ENCODE results near the gene ENOPH1.

The ENOPH1 gene

GRCh38 chr4:82457266-82457665 is 26.9 kb downstream of the ENOPH1 start:
- no peak for TF ChIP-seq CTCF (IDR thresholded peaks at IDR 0.05; ENCODE audit: low read length)
- TF ChIP-seq EZH2 (IDR thresholded peaks at IDR 0.05; ENCODE audit: borderline replicate concordance, low read length): no peak
- Histone ChIP-seq H3K9ac (ENCODE audit: low read length) (no peak overlapping the region), H4K20me1 (ENCODE audit: insufficient read depth, low read length) (no peaks in the 10 kb centered on the region)

GRCh38 chr4:82458729-82459128 is 28.3 kb downstream of the ENOPH1 start:
- H3K79me2 ChIP-seq (ENCODE audit: insufficient read depth, low read length): no peaks in the 10 kb centered on the region
- no peaks in the 10 kb centered on the region for H4K20me1 ChIP-seq (ENCODE audit: insufficient read depth, low read length)
- TF ChIP-seq CTCF (IDR thresholded peaks at IDR 0.05; ENCODE audit: low read length) (no peak), EZH2 (IDR thresholded peaks at IDR 0.05; ENCODE audit: borderline replicate concordance, low read length) (no peak)
- H3K4me3 ChIP-seq (ENCODE audit: low read depth, low read length, poor library complexity, severe bottlenecking): no peak overlapping the region
- no peak overlapping the region for H3K4me2 ChIP-seq (ENCODE audit: low read length)
- H3K4me1 ChIP-seq (ENCODE audit: insufficient read depth, low read length, severe bottlenecking): peaks cover 3% of the 10 kb centered on the region
- H3K27me3 ChIP-seq (ENCODE audit: insufficient read depth, low read length): no peaks in the 10 kb centered on the region
- no peaks in the 10 kb centered on the region for H3K9me2 ChIP-seq (ENCODE audit: low read depth, low read length)
- no peaks in the 10 kb centered on the region for H3K9me3 ChIP-seq (ENCODE audit: low read length)
- H3K27ac ChIP-seq (ENCODE audit: low read depth, low read length, poor library complexity, severe bottlenecking): no peak overlapping the region
- H3F3A ChIP-seq (ENCODE audit: insufficient read depth, low read length): no peaks in the 10 kb centered on the region; the same call in 1 of the 2 replicates
- H3K36me3 ChIP-seq (ENCODE audit: insufficient read depth, low read length): peaks cover 85% of the 10 kb centered on the region
- no peak overlapping the region for H3K9ac ChIP-seq (ENCODE audit: low read length)
- H2AFZ ChIP-seq (ENCODE audit: low read length): no peak overlapping the region

More at GRCh38 chr4:82457266-82457665, 26.9 kb downstream of the ENOPH1 start:
- Histone ChIP-seq H3K27ac (ENCODE audit: low read depth, low read length, poor library complexity, severe bottlenecking) (no peak overlapping the region), H3K4me1 (ENCODE audit: insufficient read depth, low read length, severe bottlenecking) (no peaks in the 10 kb centered on the region), H3K79me2 (ENCODE audit: insufficient read depth, low read length) (no peaks in the 10 kb centered on the region), H3K4me2 (ENCODE audit: low read length) (no peak overlapping the region), H3K27me3 (ENCODE audit: insufficient read depth, low read length) (no peaks in the 10 kb centered on the region), H3F3A (ENCODE audit: insufficient read depth, low read length) (no peaks in the 10 kb centered on the region; the same call in 1 of the 2 replicates), H3K4me3 (ENCODE audit: low read depth, low read length, poor library complexity, severe bottlenecking) (no peak overlapping the region), H3K9me3 (ENCODE audit: low read length) (no peaks in the 10 kb centered on the region), H2AFZ (ENCODE audit: low read length) (no peak overlapping the region), H3K9me2 (ENCODE audit: low read depth, low read length) (no peaks in the 10 kb centered on the region), H3K36me3 (ENCODE audit: insufficient read depth, low read length) (peaks cover 85% of the 10 kb centered on the region)

- H3K79me2 ChIP-seq (ENCODE audit: insufficient read depth, low read length): no peaks in the 10 kb centered on the region
- no peak overlapping the region for H3K9ac ChIP-seq (ENCODE audit: low read length)
- no peak overlapping the region for H2AFZ ChIP-seq (ENCODE audit: low read length)
- no peak overlapping the region for H3K4me3 ChIP-seq (ENCODE audit: low read depth, low read length, poor library complexity, severe bottlenecking)
- no peaks in the 10 kb centered on the region for H3K27me3 ChIP-seq (ENCODE audit: insufficient read depth, low read length)
- TF ChIP-seq CTCF (IDR thresholded peaks at IDR 0.05; ENCODE audit: low read length) (no peak), EZH2 (IDR thresholded peaks at IDR 0.05; ENCODE audit: borderline replicate concordance, low read length) (no peak)
- H3K4me1 ChIP-seq (ENCODE audit: insufficient read depth, low read length, severe bottlenecking): peaks cover 3% of the 10 kb centered on the region
- H3K27ac ChIP-seq (ENCODE audit: low read depth, low read length, poor library complexity, severe bottlenecking): no peak overlapping the region
- no peaks in the 10 kb centered on the region for H4K20me1 ChIP-seq (ENCODE audit: insufficient read depth, low read length)
- H3K9me3 ChIP-seq (ENCODE audit: low read length): no peaks in the 10 kb centered on the region
- no peaks in the 10 kb centered on the region for H3K9me2 ChIP-seq (ENCODE audit: low read depth, low read length)
- H3F3A ChIP-seq (ENCODE audit: insufficient read depth, low read length): no peaks in the 10 kb centered on the region
- H3K4me2 ChIP-seq (ENCODE audit: low read length): no peak overlapping the region
- peaks cover 70% of the 10 kb centered on the region for H3K36me3 ChIP-seq (ENCODE audit: insufficient read depth, low read length)
Measured at GRCh38 chr4:82461710-82462109, 31.3 kb downstream of the ENOPH1 start.
